Stimulated activated CD8-positive, alpha-beta memory T cell treated with anti-CD3 and anti-CD28 coated beads, Interleukin-15, amount 100 ng/mL, for 48 hours (primary cell): ENCODE measurements around the gene DRG1.
A peak's percentile ranks its signal among the peaks of the same experiment; 100 is the strongest.
"Not testable (repeated sequence)": the region's sequence is repeated elsewhere in the genome, so short reads cannot be mapped to it uniquely, and the experiment has no call there.

Experiments used
- DNase-seq, 2 donors: peaks; one replicate each; pipeline ENCODE4 v3.0.0-alpha.2; 2020; ENCODE audit warnings: low read depth in 2 of 2

Gene DRG1, protein sequence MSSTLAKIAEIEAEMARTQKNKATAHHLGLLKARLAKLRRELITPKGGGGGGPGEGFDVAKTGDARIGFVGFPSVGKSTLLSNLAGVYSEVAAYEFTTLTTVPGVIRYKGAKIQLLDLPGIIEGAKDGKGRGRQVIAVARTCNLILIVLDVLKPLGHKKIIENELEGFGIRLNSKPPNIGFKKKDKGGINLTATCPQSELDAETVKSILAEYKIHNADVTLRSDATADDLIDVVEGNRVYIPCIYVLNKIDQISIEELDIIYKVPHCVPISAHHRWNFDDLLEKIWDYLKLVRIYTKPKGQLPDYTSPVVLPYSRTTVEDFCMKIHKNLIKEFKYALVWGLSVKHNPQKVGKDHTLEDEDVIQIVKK

DNA sequence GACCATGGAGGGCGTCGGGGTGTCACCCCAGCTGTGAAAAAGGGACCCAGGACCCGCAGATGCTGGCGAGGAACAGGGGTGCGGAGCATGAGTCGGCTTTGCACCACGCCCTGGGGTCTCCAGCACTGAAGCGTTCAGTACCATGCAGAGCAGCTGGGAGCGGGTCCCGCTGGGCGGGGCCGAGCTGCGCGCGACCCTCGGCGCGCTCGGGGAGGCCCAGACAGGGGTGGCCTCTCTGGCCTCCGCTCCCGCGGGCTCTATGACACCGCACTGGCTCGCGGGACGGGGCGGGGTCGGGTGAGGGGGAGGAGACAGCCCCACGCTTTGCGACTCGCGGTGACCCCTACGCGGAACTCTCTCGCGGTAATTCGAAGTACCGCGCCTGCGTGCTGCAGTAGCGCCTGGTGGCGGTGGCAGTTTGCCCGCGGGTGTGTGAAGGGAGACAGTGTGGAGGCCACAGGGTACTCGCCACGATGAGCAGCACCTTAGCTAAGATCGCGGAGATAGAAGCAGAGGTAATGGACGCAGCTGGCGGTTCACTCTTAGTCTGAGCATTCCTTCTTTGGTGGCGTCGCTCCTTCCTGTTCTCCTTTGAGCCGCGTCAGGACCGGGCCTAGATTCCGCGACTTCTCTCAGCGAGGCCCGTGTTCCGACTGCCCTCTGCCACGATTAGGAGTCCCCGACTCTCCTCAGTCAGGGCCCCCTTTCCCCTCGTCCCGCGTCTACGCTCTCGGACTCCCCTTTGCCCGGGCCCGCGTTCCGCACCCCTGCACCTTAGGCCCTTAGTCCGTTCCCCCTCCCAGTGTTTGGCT, at the start of gene DRG1:
DRG1 (plus strand) TSS at position 394 of the 812 bp plus-strand sequence; CDS start at position 474, 80 bp downstream.
- peak; percentile 97 for DNase-seq

GRCh38 chr22:31349960-31350359, 49.4 kb upstream of the DRG1 start:
- no peak for DNase-seq

- DNase-seq, result no peak
These were observed 49.0 kb upstream of the DRG1 start for GRCh38 chr22:31350410-31350863.

GRCh38 chr22:31354515-31354914, 44.9 kb upstream of the DRG1 start:
- no peak for DNase-seq

DNA sequence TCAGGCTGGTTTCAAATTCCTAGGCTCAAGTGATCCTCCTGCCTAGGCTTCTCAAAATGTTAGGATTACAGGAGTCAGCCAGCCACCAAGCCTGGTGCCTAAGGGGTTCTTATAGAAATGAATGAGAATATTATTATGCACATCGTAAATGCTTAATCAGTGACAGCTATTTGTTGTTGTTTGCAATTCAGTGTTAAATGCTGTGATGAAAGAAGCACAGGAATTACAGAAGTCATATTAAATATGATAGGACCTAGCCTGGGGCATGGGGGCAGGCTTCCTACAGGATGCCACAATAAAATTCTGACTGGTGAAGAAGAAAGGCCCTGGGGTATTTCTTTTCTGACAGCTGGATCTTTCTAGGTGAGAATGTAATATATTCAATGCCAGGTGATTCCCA, 39.4 kb upstream of the DRG1 start:
- DNase-seq, result no peak

DNA sequence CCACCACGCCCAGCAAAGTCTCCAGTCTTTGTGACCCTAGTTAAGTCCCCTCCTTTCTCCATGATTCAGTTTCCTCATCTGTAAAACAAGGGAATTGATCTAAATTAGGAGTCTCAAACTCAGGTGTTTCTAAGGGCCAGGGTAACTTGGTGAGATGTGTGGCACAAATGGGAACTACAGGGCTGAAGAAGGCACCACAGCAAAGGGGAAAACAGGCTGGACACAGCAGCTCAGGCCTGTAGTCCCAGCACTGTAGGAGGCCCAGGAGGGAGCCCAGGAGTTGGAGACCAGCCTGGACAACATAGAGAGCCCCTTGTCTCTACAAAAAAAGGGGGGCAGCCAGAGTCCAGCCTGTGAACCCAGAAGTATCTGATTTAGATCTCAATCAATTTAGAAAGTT, 37.7 kb upstream of the DRG1 start:
- no peak for DNase-seq

- DNase-seq, result no peak
These were observed 35.4 kb upstream of the DRG1 start for GRCh38 chr22:31363885-31364465.

GRCh38 chr22:31367426-31367825, 32.0 kb upstream of the DRG1 start:
- no peak for DNase-seq

DNA sequence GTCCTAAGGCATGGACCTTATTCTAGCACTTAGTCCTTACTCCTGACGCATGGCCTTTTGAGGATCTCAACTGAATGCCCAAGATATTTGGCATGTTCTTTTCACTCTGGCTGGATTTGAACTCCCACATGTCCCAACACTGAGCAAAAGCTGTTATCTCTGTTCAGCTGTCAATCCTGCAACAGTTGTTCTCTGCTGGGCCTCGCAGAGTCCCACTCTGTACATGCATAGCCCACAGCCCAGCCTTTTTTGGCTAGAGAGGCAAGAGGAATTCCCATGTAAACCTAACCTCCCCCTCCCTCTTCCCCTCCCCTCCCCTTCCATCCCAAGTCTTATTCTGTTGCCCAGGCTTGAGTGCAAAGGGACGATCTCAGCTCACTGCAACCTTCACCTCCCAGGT, 21.8 kb upstream of the DRG1 start:
- DNase-seq, result no peak

DNA sequence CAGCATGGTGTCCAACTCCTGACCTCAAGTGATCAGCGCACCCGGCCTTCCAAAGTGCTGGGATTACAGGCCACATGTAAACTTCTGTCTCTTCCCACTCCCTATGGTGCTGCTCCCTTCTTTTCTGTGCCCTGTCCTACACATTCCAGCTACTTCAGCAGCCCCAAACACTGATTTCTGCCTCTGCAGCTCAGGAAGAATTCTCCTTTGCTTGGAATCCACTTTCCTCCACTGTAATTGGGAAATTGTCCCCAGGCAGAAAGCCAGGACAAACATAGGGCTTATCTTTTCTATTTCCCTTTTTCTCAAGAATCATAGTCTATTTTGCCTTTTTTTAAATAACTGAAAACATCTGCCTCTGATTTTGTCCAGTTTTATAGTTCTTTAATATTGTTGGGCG, 21.3 kb upstream of the DRG1 start:
- no peak for DNase-seq

DNA sequence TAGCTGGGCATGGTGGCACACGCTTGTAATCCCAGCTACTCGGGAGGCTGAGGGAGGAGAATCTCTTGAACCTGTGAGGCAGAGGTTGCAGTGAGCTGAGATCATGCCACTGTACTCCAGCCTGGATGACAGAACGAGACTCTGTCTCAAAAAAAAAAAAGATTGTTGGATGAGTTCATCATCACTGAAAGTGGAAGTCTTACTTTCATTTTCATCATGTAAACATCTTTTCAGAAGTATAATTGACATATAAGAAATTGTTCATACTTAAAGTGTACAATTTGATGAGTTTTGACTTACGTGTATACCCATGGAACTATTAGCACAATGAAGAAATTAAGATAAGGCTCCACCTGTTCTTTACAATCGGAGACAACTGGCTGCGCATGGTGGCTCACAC, 20.8 kb upstream of the DRG1 start:
- not testable (repeated sequence) for DNase-seq

DNA sequence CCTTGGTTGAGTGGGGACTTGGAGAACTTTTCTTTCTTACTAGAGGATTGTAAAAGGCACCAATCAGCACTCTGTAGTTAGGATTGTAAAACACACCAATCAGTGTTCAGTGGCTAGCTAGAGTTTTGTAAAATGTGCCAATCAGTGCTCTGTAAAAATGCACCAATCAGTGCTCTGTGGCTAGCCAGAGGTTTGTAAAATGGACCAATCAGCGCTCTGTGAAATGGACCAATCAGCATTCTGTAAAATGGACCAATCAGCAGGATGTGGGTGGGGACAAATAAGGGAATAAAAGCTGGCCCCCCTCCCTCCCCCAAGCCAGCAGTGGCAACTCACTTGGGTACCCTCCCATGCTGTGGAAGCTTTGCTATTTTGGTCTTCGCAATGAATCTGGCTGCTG, 5.5 kb upstream of the DRG1 start:
- no peak for DNase-seq

GRCh38 chr22:31394326-31394725, 5.1 kb upstream of the DRG1 start:
- no peak for DNase-seq

- no peak for DNase-seq
These were observed 1.2 kb upstream of the DRG1 start for GRCh38 chr22:31398231-31398630.

DNA sequence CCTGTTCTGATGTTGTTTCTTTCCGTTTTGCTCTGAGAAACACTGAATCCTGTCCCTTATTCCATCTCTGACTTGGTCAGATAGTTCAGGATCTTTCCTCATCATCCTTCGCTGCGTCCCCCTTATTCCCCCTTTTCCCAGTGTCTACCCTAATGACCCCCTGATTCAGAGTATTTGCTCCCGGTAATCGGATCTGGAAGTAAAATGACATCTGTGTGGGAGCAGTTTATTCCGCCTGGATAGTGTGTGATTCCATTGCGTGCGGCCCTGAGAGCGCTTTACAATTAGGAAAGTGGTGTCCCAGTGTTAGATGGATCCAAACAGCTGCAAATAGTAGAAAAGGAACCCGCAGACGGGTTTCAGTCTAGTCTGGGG, 606 bp downstream of the DRG1 start:
- no peak for DNase-seq

- DNase-seq, result not testable (repeated sequence)
These were observed 2.9 kb downstream of the DRG1 start for GRCh38 chr22:31402350-31402749.

DNA sequence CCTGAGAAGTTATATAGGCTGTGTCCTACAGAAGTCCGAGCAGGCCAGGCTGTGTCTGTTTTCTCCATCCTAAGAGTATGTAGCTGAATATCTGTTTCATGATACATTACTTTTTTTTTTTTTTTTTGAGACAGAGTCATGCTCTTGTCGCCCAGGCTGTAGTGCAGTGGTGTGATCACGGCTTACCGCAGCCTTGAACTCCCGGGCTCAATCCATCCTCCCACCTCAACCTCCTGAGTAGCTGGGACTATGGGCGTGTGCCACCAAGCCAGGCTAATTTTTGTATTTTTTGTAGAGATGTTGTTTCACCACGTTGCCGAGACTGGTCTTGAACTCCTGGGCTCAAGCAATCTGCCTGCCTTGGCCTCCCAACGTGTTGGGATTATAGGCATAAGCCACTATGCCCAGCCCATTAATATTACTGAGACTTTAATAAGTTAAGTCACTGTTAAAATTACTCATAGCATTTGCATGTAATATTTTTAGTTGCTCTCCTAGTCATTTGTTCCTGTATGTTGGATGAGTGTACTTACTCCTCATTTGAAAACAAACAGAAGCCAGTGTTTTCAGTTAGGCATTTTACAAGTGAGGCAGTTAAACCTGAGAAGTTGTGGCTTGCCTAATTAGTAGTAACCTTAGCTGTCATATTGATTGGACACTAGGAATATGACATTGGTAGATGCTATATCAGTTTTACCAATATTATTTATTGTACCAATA, 26.1 kb downstream of the DRG1 start:
- no peak for DNase-seq

DNA sequence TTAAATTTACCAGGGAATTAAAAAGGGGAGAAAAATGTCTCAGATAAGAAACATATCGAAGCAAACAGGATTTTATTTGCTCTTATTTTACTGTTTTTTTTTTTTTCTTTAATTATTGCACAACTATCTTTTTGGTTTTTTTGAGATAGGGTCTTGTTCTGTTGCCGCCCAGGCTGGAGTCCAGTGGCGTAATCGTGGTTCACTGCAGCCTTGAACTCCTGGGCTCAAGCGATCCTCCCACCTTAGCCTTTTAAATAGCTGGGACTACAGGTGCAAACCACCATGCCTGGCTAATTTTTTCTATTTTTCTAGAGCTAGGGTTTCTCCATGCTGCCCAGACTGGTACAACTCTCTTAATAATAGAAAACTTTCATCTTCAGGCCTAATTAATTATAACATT, 32.5 kb downstream of the DRG1 start:
- DNase-seq, result no peak

GRCh38 chr22:31436132-31436531, 36.7 kb downstream of the DRG1 start:
- no peak for DNase-seq

DNA sequence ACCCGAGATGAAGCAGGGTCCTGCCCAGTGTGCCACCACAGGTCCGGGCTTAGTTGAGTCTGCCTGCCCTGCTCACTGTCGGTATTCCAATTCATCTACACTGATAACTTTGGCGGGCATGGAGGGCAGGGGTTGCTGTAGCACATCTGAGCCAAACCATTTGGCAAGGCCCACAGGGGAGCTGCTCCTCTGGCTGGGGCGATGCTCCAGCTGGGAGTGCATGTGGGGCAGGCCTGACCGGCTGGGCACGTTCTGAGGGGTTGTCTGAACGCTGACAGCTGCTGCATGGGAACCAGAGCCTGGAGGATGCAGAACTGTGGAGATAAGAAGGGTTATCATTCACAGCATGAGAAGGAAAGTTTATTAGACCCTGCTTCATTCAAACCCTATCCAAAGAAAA, 40.4 kb downstream of the DRG1 start:
- DNase-seq, result no peak

DNA sequence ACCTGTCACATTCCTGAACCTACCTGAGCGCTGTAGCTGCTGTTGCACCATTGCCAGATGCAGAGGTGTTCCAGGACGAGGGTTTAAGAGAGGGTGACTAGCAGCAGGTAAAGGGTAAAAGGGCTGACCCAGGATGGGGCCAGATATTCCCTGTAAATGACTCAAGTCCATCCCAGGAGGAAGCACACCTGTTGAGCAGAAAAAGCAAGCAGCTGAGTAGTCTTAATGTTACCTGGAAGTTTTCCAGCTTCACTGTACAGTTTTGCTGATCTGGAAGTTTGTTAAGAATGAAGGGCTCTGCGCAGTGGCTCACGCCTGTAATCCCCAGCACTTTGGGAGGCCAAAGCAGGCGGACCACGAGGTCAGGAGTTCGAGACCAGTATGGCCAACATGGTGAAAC, 41.3 kb downstream of the DRG1 start:
- DNase-seq, result no peak

DNA sequence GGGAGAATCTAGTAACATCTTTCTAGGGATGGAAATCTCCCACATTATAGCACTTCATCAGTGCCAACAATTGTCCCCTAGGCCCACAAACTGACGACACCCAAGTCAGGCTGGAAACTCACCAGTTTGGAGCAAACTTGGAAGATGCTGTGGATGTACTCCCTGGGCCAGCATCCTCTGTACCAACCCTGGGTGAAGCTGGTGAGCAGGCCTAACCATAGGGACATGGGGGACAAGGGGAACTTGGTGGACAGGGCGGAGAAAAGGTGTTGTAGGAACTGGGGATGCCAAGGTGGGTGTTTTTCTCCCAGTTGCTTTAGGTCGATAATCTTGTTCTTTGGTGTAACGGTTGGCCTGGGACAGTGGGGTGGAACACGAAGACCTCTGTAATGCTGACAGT, 42.2 kb downstream of the DRG1 start:
- DNase-seq, result no peak
